Glutamatergic neuron (in vitro differentiated cells): Measurements from ENCODE around the gene ELFN1. TPM values are rescaled to one million over a fixed set of nuclear protein-coding genes. Genes with fewer than 3 reads are reported as not detected.

ENCODE experiments used
- DNase-seq: peaks from one replicate; pipeline ENCODE4 v3.0.0; 2022
- H3K27ac Mint-ChIP-seq: one replicate; pipeline ENCODE4 v1.8.0; 2020; ENCODE audit warnings: mild to moderate bottlenecking, mixed read lengths, inconsistent platforms; ENCODE audit not compliant: unreplicated experiment
- H3K27me3 Mint-ChIP-seq: one replicate; pipeline ENCODE4 v1.8.0; 2020; ENCODE audit warnings: mild to moderate bottlenecking, moderate library complexity, mixed read lengths, inconsistent platforms; ENCODE audit not compliant: unreplicated experiment
- H3K36me3 Mint-ChIP-seq: one replicate; pipeline ENCODE4 v1.8.0; 2020; ENCODE audit warnings: mild to moderate bottlenecking, mixed read lengths, inconsistent platforms; ENCODE audit not compliant: unreplicated experiment
- H3K4me1 Mint-ChIP-seq: one replicate; pipeline ENCODE4 v1.8.0; 2020; ENCODE audit warnings: mild to moderate bottlenecking, low read depth, mixed read lengths, inconsistent platforms; ENCODE audit not compliant: unreplicated experiment
- H3K4me3 Mint-ChIP-seq: one replicate; pipeline ENCODE4 v1.8.0; 2020; ENCODE audit warnings: mild to moderate bottlenecking, mixed read lengths, inconsistent platforms; ENCODE audit not compliant: unreplicated experiment
- H3K9me3 Mint-ChIP-seq: one replicate; pipeline ENCODE4 v1.8.0; 2020; ENCODE audit warnings: mild to moderate bottlenecking, moderate library complexity, mixed read lengths, inconsistent platforms; ENCODE audit not compliant: unreplicated experiment
- CTCF ChIP-seq: fragments of 200-600 bp; sonication (generic); IDR thresholded peaks from one replicate; pipeline ENCODE4 v1.5.0; 2021; ENCODE audit not compliant: partially characterized antibody, unreplicated experiment
- total RNA-seq: library from RNA; stranded (reverse); fragmentation: NEBNext Ultra II Directional; extraction: Animal tissue kit (Norgen Biotek cat#: 25700); gene quantifications from one replicate; pipeline ENCODE4 v1.2.1, GENCODE V29; 2021; ENCODE audit not compliant: unreplicated experiment

ELFN1 gene
- total RNA-seq, 1 donor from 2014 or later = 40.0 TPM

GRCh38 chr7:1723254-1723653 lies 53.2 kb downstream of the ELFN1 start:
- TF ChIP-seq CTCF = no peak
- Mint-ChIP-seq H3K9me3 (peaks cover 24% of the 10 kb centered on the region), H3K27ac (no peak overlapping the region), H3K4me1 (peaks cover 9% of the 10 kb centered on the region), H3K4me3 (no peak overlapping the region), H3K27me3 (peaks cover 10% of the 10 kb centered on the region), H3K36me3 (peaks cover under 1% of the 10 kb centered on the region)
- no peak for DNase-seq

GRCh38 chr7:1724118-1724910 lies 54.2 kb downstream of the ELFN1 start:
- peaks cover 10% of the 10 kb centered on the region for H3K27me3 Mint-ChIP-seq
- H3K4me3 Mint-ChIP-seq = no peak overlapping the region
- DNase-seq = peak; percentile 11
- H3K4me1 Mint-ChIP-seq = peaks cover 9% of the 10 kb centered on the region
- TF ChIP-seq CTCF = no peak
- no peak overlapping the region for H3K27ac Mint-ChIP-seq
- H3K36me3 Mint-ChIP-seq = peaks cover 3% of the 10 kb centered on the region
- peaks cover 24% of the 10 kb centered on the region for H3K9me3 Mint-ChIP-seq

- no peak for TF ChIP-seq CTCF
- peak overlapping the region; percentile 68 for H3K27ac Mint-ChIP-seq
- no peak overlapping the region for H3K4me3 Mint-ChIP-seq
- H3K4me1 Mint-ChIP-seq = peaks cover 10% of the 10 kb centered on the region
- DNase-seq = peak; percentile 85
- peaks cover 8% of the 10 kb centered on the region for H3K36me3 Mint-ChIP-seq
- peaks cover 10% of the 10 kb centered on the region for H3K27me3 Mint-ChIP-seq
- peaks cover 28% of the 10 kb centered on the region for H3K9me3 Mint-ChIP-seq
Measured at GRCh38 chr7:1725199-1725690, 55.2 kb downstream of the ELFN1 start.

GRCh38 chr7:1725766-1726630 lies 55.9 kb downstream of the ELFN1 start:
- Mint-ChIP-seq H3K27ac (peak overlapping the region; percentile 67), H3K4me1 (peaks cover 11% of the 10 kb centered on the region), H3K27me3 (peaks cover 12% of the 10 kb centered on the region), H3K36me3 (peaks cover 15% of the 10 kb centered on the region), H3K4me3 (peak overlapping the region; percentile 18), H3K9me3 (peaks cover 34% of the 10 kb centered on the region)
- no peak for TF ChIP-seq CTCF
- DNase-seq = peak; percentile 21
